Fibroblast of lung (primary cell): ENCODE measurements around the gene PRC1. TPM values are rescaled to one million over a fixed set of nuclear protein-coding genes. Genes with fewer than 3 reads are reported as not detected.

Experiments
- DNase-seq, 2 donors: peaks; one replicate each; pipeline versions ENCODE4 v3.0.0 to v3.0.0-alpha.2; 2010; ENCODE audit warnings: low read depth in 2 of 2
- H2AFZ ChIP-seq: 2 replicates; pipeline ENCODE4 v1.5.1; 2012; ENCODE audit warnings: low read length, control low read depth, inconsistent platforms
- H3K27ac ChIP-seq: 2 replicates; pipeline ENCODE4 v1.5.1; 2011; ENCODE audit warnings: low read length, control low read depth; ENCODE audit not compliant: insufficient read depth
- H3K27me3 ChIP-seq: 2 replicates; pipeline ENCODE4 v1.5.1; 2011; ENCODE audit warnings: mild to moderate bottlenecking, low read length; ENCODE audit not compliant: control insufficient read depth, insufficient read depth
- H3K36me3 ChIP-seq: 2 replicates; pipeline ENCODE4 v1.5.1; 2011; ENCODE audit warnings: low read length; ENCODE audit not compliant: control insufficient read depth, insufficient read depth
- H3K4me1 ChIP-seq: 2 replicates; pipeline ENCODE4 v1.5.1; 2011; ENCODE audit warnings: low read length; ENCODE audit not compliant: control insufficient read depth, insufficient read depth; ENCODE audit errors: extremely low read depth
- H3K4me2 ChIP-seq: 2 replicates; pipeline ENCODE4 v1.5.1; 2011; ENCODE audit warnings: low read length, control low read depth; ENCODE audit not compliant: insufficient read depth; ENCODE audit errors: extremely low read depth
- H3K4me3 ChIP-seq, 4 experiments: fragments of 200-600 bp in 1 of 4; sonication (generic) in 1 of 4; replicated peaks in 1 of 4; 2 replicates each; pipeline ENCODE4 v1.5.1; 2011 to 2016; ENCODE audit warnings: low read length in 4 of 4, low read depth in 3 of 4, mild to moderate bottlenecking in 3 of 4, control low read depth in 2 of 4, inconsistent platforms in 1 of 4, mixed read lengths in 1 of 4; ENCODE audit not compliant: insufficient read depth in 1 of 4; ENCODE audit errors: control extremely low read depth in 1 of 4
- H3K79me2 ChIP-seq: 2 replicates; pipeline ENCODE4 v1.5.1; 2012; ENCODE audit warnings: mild to moderate bottlenecking, low read length, inconsistent platforms; ENCODE audit not compliant: control insufficient read depth, insufficient read depth
- H3K9ac ChIP-seq: 2 replicates; pipeline ENCODE4 v1.5.1; 2011; ENCODE audit warnings: mild to moderate bottlenecking, low read length, control low read depth; ENCODE audit not compliant: insufficient read depth
- H3K9me3 ChIP-seq: 2 replicates; pipeline ENCODE4 v1.5.1; 2012; ENCODE audit warnings: low read depth, low read length; ENCODE audit not compliant: control insufficient read depth, insufficient read depth
- H4K20me1 ChIP-seq: 2 replicates; pipeline ENCODE4 v1.5.1; 2011; ENCODE audit warnings: low read length; ENCODE audit not compliant: control insufficient read depth, insufficient read depth; ENCODE audit errors: extremely low read depth
- EZH2 ChIP-seq: IDR thresholded peaks from 2 replicates; pipeline ENCODE4 v1.5.1; 2012; ENCODE audit warnings: low read length, control low read depth, mild to moderate bottlenecking; ENCODE audit errors: missing control alignments
- polyA plus RNA-seq, 2 donors: library from polyadenylated mRNA; depleted of rRNA in 1 of 2; stranded (reverse) in 1 of 2; unstranded in 1 of 2; fragments of >200 nt; gene quantifications; 2 replicates each; pipeline ENCODE4 v1.2.1, GENCODE V29; 2011 to 2012; ENCODE audit warnings: missing spikeins in 1 of 2
- total RNA-seq: library from RNA; depleted of rRNA; stranded (reverse); fragments of >200 nt; gene quantifications from 2 replicates; pipeline ENCODE4 v1.2.1, GENCODE V29; 2014
- TF ChIP-seq, protein P1 (sequence below), 2 donors: IDR thresholded peaks in 1 of 2; conservative IDR thresholded peaks in 1 of 2; 1 replicate in 1 of 2; 2 replicates in 1 of 2; pipeline ENCODE4 v1.5.1; 2011 to 2012; ENCODE audit warnings: low read length in 2 of 2, control low read depth in 1 of 2, inconsistent platforms in 1 of 2, low read depth in 1 of 2, mild to moderate bottlenecking in 1 of 2

PRC1 gene
- total and polyA plus RNA-seq, 2 donors (not counting 1 experiment from before 2014, with no cell fraction given), result 57.8 to 60.5 TPM

DNA sequence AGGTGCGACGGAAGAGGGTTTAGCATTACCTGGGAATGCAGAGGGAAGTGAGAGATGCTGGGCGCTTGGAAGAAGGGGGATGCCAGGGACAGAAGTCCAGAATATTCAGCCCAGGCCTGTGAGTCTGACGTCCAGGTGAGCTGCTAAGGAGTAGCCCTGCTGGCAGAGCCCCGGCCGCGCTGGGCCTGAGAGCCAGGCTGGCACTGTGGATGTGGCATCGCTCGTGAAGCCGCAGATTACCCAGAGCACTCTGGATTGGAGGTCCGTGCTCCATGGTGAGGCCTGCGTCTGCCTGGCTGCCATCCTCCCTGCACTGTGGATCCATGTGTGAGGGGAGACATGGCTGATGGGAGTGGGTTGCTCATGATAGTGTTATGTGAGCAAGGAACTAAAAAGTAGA is 76.8 kb downstream of the PRC1 start:
- Histone ChIP-seq H3K4me2 (no peak overlapping the region), H3K9ac (no peak overlapping the region), H3K4me3 (no peak overlapping the region), H3K27me3 (no peaks in the 10 kb centered on the region), H2AFZ (no peak overlapping the region), H3K27ac (no peak overlapping the region), H3K9me3 (no peaks in the 10 kb centered on the region), H3K4me1 (no peaks in the 10 kb centered on the region), H3K79me2 (no peaks in the 10 kb centered on the region), H4K20me1 (no peaks in the 10 kb centered on the region), H3K36me3 (peaks cover 22% of the 10 kb centered on the region)
- TF ChIP-seq, protein P1, sequence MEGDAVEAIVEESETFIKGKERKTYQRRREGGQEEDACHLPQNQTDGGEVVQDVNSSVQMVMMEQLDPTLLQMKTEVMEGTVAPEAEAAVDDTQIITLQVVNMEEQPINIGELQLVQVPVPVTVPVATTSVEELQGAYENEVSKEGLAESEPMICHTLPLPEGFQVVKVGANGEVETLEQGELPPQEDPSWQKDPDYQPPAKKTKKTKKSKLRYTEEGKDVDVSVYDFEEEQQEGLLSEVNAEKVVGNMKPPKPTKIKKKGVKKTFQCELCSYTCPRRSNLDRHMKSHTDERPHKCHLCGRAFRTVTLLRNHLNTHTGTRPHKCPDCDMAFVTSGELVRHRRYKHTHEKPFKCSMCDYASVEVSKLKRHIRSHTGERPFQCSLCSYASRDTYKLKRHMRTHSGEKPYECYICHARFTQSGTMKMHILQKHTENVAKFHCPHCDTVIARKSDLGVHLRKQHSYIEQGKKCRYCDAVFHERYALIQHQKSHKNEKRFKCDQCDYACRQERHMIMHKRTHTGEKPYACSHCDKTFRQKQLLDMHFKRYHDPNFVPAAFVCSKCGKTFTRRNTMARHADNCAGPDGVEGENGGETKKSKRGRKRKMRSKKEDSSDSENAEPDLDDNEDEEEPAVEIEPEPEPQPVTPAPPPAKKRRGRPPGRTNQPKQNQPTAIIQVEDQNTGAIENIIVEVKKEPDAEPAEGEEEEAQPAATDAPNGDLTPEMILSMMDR (conservative IDR thresholded peaks at IDR 0.05 in 1 of 2, IDR thresholded peaks at IDR 0.05 in 1 of 2; ENCODE audit: low read depth in 1 of 2, low read length in 2 of 2), result no peak
- TF ChIP-seq EZH2, result no peak
- no peak for DNase-seq

DNA sequence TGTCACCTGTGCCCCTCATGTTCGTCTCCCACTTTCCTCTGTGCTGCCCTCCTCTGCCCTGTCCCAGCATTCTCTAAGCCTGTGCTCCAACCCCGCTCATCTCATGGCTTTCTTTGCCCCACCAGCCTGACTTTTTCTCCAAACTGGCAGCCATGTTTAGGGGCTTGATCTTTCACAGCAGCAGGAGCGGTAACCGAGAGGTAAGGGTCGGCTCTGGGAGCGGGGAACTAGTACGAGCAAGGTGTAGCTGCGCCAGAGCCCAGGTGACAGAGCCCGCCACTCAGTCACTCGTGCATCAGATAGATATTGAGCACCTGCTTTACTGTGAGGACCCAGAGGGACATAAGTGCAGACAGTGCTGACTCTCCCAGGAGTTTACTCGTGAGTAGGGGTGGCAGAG is 77.9 kb downstream of the PRC1 start:
- TF ChIP-seq EZH2, result no peak
- TF ChIP-seq, protein P1 (conservative IDR thresholded peaks at IDR 0.05 in 1 of 2, IDR thresholded peaks at IDR 0.05 in 1 of 2; ENCODE audit: low read depth in 1 of 2, low read length in 2 of 2), result no peak
- no peaks in the 10 kb centered on the region for H3K9me3 ChIP-seq
- H2AFZ ChIP-seq, result no peak overlapping the region
- H3K79me2 ChIP-seq, result no peaks in the 10 kb centered on the region
- H3K36me3 ChIP-seq, result peaks cover 24% of the 10 kb centered on the region
- no peak overlapping the region for H3K4me2 ChIP-seq
- H4K20me1 ChIP-seq, result no peaks in the 10 kb centered on the region
- no peak overlapping the region for H3K27ac ChIP-seq
- no peaks in the 10 kb centered on the region for H3K27me3 ChIP-seq
- no peak overlapping the region for H3K9ac ChIP-seq
- no peak overlapping the region for H3K4me3 ChIP-seq
- no peaks in the 10 kb centered on the region for H3K4me1 ChIP-seq
- no peak for DNase-seq

Other genes with a start within 250 kb of the PRC1 start
- 19.5 and 27.9 TPM in 2 replicates for gene FURIN, start 125.9 kb downstream of the PRC1 start, total RNA-seq
- gene FURIN, start 125.9 kb downstream of the PRC1 start, polyA plus RNA-seq, result 19.4 and 20.4 TPM in 2 replicates
- gene FES, start 110.0 kb downstream of the PRC1 start, total RNA-seq, result 23.4 and 31.2 TPM in 2 replicates
- gene FES, start 110.0 kb downstream of the PRC1 start, polyA plus RNA-seq, result 5.5 and 7.0 TPM in 2 replicates
- 18.2 and 36.0 TPM in 2 replicates for gene MAN2A2, start 91.2 kb downstream of the PRC1 start, total RNA-seq
- 11.3 and 18.0 TPM in 2 replicates for gene MAN2A2, start 91.2 kb downstream of the PRC1 start, polyA plus RNA-seq
- 13.4 and 16.3 TPM in 2 replicates for gene HDDC3, start 62.0 kb downstream of the PRC1 start, total RNA-seq
- gene HDDC3, start 62.0 kb downstream of the PRC1 start, polyA plus RNA-seq, result 10.2 and 15.5 TPM in 2 replicates
- gene UNC45A, start 59.2 kb downstream of the PRC1 start, total RNA-seq, result 88.6 and 104 TPM in 2 replicates
- 41.7 and 52.5 TPM in 2 replicates for gene UNC45A, start 59.2 kb downstream of the PRC1 start, polyA plus RNA-seq
- 11.0 and 14.2 TPM in 2 replicates for gene RCCD1, start 39.7 kb downstream of the PRC1 start, total RNA-seq
- 5.9 and 8.3 TPM in 2 replicates for gene RCCD1, start 39.7 kb downstream of the PRC1 start, polyA plus RNA-seq
- 9.0 and 11.2 TPM in 2 replicates for gene VPS33B, start 28.1 kb upstream of the PRC1 start, total RNA-seq
- gene VPS33B, start 28.1 kb upstream of the PRC1 start, polyA plus RNA-seq, result 11.1 and 11.2 TPM in 2 replicates
- gene SV2B, start 105.7 kb upstream of the PRC1 start, total RNA-seq, result under 0.01 and 0.26 TPM in 2 replicates
- gene SV2B, start 105.7 kb upstream of the PRC1 start, polyA plus RNA-seq, result not detected in 2 replicates